Measurements from ENCODE around the gene MAP3K5.
A peak's percentile ranks its signal among the peaks of the same experiment; 100 is the strongest.
"Not testable (repeated sequence)": the region's sequence is repeated elsewhere in the genome, so short reads cannot be mapped to it uniquely, and the experiment has no call there.

MAP3K5 gene

GRCh38 chr6:136772685-136773472 lies 19.4 kb downstream of the MAP3K5 start:
- DNase-seq: no peak

DNA sequence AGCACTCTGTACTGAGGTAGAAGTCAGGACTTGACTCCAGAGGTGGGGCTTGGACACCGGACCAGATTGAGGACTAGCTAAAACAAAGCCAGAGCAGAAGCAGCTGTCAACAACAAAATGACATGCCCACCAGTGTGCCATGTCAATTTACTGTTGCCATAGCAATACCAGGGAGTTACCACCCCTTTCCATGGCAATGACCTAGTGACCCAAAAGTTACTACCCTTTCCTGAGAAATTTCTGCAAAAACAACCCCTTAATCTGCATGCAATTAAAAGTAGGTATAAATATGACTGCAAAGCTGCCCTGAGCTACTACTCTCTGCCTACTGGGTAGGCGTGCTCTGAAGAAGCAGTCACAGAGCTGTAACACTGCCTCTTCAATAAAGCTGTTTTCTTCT lies 21.0 kb downstream of the MAP3K5 start:
- DNase-seq: no peak

GRCh38 chr6:136769759-136770158 lies 22.5 kb downstream of the MAP3K5 start:
- no peak for DNase-seq

DNA sequence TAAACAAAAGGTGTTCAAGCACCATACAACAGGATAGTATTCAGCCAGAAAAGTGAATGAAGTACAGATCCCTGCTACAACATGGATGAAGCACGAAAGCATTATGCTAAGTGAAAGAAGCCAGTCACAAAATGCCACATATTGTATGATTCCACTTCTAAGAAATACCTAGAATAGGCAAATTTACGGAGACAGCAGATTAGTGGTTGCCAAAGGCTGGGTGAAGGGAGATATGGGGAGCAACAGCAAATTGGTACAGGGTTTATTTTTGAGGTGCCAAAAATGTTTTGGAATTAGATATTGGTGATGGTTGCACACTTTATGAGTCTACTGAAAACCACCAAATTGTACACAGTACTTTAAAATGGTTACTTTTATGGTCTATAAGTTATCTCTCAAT lies 23.2 kb downstream of the MAP3K5 start:
- no peak for DNase-seq

GRCh38 chr6:136767570-136768309 lies 24.5 kb downstream of the MAP3K5 start:
- DNase-seq: no peak

- DNase-seq: no peak
These were observed 25.2 kb downstream of the MAP3K5 start for GRCh38 chr6:136767103-136767502.

GRCh38 chr6:136766274-136766673 lies 26.0 kb downstream of the MAP3K5 start:
- no peak for DNase-seq

DNA sequence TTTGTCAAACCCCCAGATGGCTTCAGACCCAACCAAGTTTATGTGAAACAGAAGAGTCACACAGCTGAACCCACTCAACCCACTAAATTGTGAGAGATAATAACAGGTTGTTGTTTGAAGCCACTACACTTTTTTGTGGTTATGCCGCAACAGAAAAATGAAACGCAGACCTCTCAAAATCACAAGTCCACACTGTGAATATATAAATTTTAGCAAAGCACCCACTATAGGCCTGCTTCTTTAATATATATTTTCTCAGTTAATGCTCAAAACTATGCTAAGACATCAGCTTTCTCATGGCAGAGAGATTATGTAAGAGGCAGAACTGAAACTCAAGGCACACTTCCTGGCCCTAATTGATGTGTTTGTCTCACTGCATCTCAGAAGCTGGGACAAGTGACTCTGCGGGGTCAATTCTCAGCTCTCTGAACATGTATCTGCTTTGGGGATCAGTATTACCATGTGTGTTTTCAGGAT lies 27.7 kb downstream of the MAP3K5 start:
- no peak for DNase-seq

- DNase-seq: no peak
These were observed 28.4 kb downstream of the MAP3K5 start for GRCh38 chr6:136763716-136764516.

GRCh38 chr6:136763255-136763654 lies 29.0 kb downstream of the MAP3K5 start:
- DNase-seq: no peak

- DNase-seq: no peak
These were observed 30.0 kb downstream of the MAP3K5 start for GRCh38 chr6:136762022-136762975.

DNA sequence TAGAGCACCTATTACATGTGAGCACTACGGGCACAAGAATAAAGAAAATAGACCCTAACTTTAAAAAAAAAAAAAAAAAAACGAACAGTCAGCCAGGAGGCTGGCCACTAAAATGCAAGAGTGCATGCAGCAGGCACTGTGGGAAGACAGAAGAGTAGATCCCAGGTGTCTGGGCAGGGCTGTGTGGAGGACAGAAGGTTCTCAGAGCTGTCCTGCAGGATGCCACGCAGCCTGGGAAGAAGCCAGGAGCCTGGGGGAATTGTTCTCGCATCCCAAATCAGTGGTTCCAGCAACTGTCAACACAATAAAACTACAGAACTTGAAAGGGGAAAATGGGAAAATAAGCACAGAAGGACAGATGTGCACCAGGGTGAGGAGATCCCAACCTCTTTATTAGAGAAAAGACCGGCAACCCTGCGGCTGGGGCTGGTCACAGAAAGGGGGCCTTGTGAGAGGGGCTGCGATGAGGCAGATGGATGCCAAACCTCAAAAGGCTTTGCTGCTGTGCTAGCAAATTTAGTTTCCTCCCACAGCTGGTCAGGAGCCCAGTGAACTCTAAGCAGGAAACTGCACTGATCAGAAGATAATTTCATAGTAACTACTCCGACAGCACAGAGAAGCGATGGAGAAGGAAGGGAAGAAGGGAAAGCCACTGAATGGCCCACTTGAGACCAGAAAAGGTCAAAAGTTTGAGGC lies 30.9 kb downstream of the MAP3K5 start:
- peak; percentile 49 to 58 for DNase-seq

GRCh38 chr6:136760781-136761180 lies 31.5 kb downstream of the MAP3K5 start:
- DNase-seq: not testable (repeated sequence)

DNA sequence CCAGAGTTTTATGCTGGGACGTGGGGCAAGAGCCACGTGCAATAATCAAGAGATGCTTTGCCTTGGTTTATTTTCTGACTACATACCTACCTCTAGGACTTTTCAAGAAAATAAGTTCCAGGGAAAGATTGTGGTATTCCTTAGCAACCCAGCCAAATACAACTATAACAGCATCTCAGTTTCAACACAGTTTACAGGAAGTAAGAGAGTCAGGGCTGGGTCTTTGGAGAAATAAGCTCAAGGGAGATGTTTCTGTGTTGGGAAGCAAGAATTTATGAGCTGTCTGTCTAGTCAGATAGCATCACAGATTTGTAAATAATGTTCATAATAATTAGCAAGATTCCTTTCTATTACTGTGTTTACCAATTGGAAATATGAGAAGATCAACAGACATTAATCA lies 35.1 kb downstream of the MAP3K5 start:
- no peak for DNase-seq

DNA sequence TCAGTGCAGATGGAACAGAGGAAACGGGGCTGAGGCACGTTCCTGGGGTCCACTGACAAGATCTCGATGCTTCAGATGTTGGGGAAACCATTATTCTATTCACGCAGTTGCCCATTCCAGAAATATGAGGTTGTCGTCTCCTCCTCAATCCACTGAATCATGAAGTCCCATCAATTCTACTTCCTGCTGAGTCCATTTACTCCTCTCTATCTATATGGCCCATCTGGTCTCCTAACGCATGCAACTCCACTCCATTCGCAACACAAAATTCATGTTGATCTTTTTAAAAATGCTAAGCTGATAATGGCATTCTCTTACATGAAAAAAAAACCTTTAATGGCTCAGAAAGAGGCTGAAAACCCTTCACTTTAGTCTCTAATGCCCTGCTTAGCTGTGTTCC lies 37.5 kb downstream of the MAP3K5 start:
- DNase-seq: no peak

DNA sequence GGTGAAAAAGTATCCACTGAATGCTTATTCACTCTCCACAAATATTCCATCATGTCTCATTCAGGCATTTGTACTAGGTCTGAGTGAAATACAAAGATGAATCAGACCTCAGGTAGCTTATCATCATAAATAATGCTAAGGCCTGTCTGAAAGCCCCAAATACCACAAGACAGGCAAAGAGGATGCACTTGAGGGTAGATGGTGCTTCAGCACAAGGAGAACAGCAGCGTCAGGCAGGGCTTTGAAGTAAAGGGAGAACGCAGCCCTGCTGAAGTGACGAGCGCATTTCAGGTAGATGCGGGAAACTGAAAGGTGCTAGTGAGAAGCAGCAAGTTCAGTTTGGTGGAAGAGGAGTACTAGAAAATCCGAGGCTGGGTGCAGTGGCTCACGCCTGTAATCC lies 38.7 kb downstream of the MAP3K5 start:
- no peak for DNase-seq

DNA sequence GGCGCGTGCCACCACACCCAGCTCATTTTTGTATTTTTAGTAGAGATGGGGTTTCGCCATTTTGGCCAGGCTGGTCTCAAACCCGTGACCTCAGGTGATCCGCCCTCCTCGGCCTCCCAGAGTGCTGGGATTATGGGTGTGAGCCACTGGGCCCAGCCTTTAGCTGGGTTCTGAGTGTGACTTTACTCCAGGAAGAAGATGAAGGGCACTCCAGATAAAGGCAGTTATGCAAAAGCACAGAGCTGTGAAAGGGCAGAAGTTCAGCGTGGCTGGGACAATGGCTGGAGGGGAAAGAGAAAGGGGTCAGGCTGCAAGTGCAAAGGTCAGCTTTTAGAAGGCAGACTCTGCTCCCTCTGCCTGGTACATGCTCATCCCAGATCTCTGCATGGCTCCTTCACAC lies 39.7 kb downstream of the MAP3K5 start:
- no peak for DNase-seq

- DNase-seq: no peak
These were observed 40.3 kb downstream of the MAP3K5 start for GRCh38 chr6:136751991-136752390.

DNA sequence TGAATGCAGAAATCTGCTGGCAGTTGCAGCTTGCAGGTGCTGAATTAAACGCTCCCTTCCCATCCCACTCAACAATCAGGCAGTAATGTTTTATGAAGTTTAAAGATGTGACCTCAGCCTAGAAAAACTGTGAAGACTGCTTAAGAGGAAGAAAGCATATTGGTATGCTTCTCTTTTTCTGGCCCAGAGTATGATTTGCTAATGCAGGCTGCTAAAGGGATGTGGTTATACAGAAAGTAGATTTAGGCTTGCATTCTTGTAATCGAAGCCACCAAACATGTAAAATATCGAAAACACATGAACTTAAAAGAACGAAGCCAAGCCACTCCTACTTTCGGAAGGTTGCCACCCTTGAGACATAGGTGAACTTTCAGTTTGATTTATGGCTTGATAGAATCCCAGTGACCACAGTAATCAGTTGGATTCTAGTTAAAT lies 40.7 kb downstream of the MAP3K5 start:
- no peak for DNase-seq

- DNase-seq: no peak
These were observed 41.4 kb downstream of the MAP3K5 start for GRCh38 chr6:136750696-136751521.

Measured in cerebellar nuclear complex (tissue), 1 donor.